ENCODE measurements around the gene BMERB1. TPM values are rescaled to one million over a fixed set of nuclear protein-coding genes. Genes with fewer than 3 reads are reported as not detected.

The BMERB1 gene
- total and polyA plus RNA-seq, 9 of the 15 experiments (the other 6 are each of a cell fraction or from before 2014, with no cell fraction given) = 0.29 to 2.9 (median 0.94) TPM

- TF ChIP-seq CHD7 (IDR thresholded peaks at IDR 0.05; ENCODE audit: low read depth, low read length) = no peak
- no peak for TF ChIP-seq PTRF (tag; IDR thresholded peaks at IDR 0.05)
- no peak for TF ChIP-seq ELK3 (CRISPR knock-in tag; IDR thresholded peaks at IDR 0.05)
- TF ChIP-seq TAF7 (tag; IDR thresholded peaks at IDR 0.05) = no peak
- no peak for TF ChIP-seq SRF (CRISPR knock-in tag; IDR thresholded peaks at IDR 0.05)
- no peak for TF ChIP-seq STAT6 (CRISPR knock-in tag; IDR thresholded peaks at IDR 0.05)
- TF ChIP-seq MYBL2 (IDR thresholded peaks at IDR 0.05; ENCODE audit: low read depth) = no peak
- TF ChIP-seq MYBL2 (CRISPR knock-in tag; IDR thresholded peaks at IDR 0.05; ENCODE audit: borderline replicate concordance) = no peak
- TF ChIP-seq CTCFL (IDR thresholded peaks at IDR 0.05; ENCODE audit: borderline replicate concordance, insufficient read depth, low read depth, low read length, poor library complexity, severe bottlenecking) = no peak
- TF ChIP-seq ZNF121 (CRISPR knock-in tag; conservative IDR thresholded peaks at IDR 0.05) = no peak
These were observed 152.3 kb downstream of the BMERB1 start (continued) for GRCh38 chr16:15586716-15587115.

Data from K562 (cell line).